Coronary artery (tissue), 2 donors: Measurements from ENCODE around the gene DPH5.
"Not testable (repeated sequence)": the region's sequence is repeated elsewhere in the genome, so short reads cannot be mapped to it uniquely, and the experiment has no call there.

ENCODE experiments used
- DNase-seq: peaks from one replicate; pipeline ENCODE4 v3.0.0-alpha.2; 2017; ENCODE audit warnings: low spot score
- H3K27ac ChIP-seq, 2 donors: fragments of 200-600 bp; sonication (generic); one replicate each; pipeline ENCODE4 v1.5.1; 2016 to 2019
- H3K4me3 ChIP-seq: fragments of 200-600 bp; sonication (generic); 2 replicates; pipeline ENCODE4 v1.5.1; 2016; ENCODE audit warnings: mild to moderate bottlenecking, moderate library complexity
- TF ChIP-seq, protein P1 (sequence below): fragments of 200-600 bp; sonication (generic); IDR thresholded peaks from one replicate; pipeline ENCODE4 v1.5.1; 2019; ENCODE audit warnings: antibody characterized with exemption

The DPH5 gene

DNA sequence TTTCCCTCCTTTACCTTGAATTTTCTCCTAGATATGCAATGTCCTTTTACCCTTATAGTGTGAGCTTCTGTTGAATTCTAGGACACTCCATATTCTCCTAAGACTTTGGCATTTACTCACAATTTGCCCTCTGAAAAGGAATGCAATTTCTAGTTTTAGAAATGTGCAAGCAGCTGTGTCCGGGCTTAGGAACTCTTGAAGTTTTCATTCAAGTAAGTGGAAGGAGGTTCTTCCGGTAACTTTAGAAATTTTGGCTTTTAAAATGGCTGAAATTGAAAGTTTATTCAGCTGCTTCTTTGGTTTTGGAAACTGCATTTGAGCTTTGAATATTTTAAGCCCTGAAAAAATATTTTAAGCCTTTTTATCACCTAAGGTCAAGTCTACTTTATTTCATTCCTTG lies 56.3 kb downstream of the DPH5 start:
- Histone ChIP-seq H3K27ac (no peak overlapping the region), H3K4me3 (no peak overlapping the region)
- DNase-seq, result no peak
- TF ChIP-seq, protein P1, sequence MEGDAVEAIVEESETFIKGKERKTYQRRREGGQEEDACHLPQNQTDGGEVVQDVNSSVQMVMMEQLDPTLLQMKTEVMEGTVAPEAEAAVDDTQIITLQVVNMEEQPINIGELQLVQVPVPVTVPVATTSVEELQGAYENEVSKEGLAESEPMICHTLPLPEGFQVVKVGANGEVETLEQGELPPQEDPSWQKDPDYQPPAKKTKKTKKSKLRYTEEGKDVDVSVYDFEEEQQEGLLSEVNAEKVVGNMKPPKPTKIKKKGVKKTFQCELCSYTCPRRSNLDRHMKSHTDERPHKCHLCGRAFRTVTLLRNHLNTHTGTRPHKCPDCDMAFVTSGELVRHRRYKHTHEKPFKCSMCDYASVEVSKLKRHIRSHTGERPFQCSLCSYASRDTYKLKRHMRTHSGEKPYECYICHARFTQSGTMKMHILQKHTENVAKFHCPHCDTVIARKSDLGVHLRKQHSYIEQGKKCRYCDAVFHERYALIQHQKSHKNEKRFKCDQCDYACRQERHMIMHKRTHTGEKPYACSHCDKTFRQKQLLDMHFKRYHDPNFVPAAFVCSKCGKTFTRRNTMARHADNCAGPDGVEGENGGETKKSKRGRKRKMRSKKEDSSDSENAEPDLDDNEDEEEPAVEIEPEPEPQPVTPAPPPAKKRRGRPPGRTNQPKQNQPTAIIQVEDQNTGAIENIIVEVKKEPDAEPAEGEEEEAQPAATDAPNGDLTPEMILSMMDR, result no peak

DNA sequence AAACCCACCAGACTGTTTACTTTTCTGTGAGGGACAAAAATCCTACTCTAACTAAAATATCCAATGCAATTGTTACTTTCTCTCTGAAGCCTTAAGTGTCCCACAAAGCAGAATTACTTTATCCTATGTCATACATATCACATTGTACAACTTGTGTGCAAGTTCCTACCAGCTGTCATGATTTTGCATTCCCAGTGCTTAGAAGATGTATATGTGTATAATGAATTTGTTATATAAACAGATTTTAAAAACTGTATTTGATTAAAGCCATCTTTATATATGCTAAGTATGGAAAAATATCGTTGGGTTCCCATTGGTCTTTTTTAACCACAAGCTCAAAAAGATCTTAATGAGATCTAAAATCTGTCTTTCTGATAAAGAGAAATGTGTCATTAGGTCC lies 57.0 kb downstream of the DPH5 start:
- no peak overlapping the region for H3K4me3 ChIP-seq
- no peak for DNase-seq
- H3K27ac ChIP-seq, result no peak overlapping the region
- TF ChIP-seq, protein P1, result no peak

GRCh38 chr1:100960098-100960497 lies 65.5 kb downstream of the DPH5 start:
- DNase-seq, result no peak
- no peak overlapping the region for H3K4me3 ChIP-seq
- no peak overlapping the region for H3K27ac ChIP-seq
- TF ChIP-seq, protein P1, result no peak

GRCh38 chr1:100959502-100960060 lies 66.0 kb downstream of the DPH5 start:
- no peak for DNase-seq
- no peak overlapping the region for H3K27ac ChIP-seq
- TF ChIP-seq, protein P1, result no peak
- no peak overlapping the region for H3K4me3 ChIP-seq

- TF ChIP-seq, protein P1, result no peak
- no peak overlapping the region for H3K4me3 ChIP-seq
- no peak overlapping the region for H3K27ac ChIP-seq
- DNase-seq, result no peak
Measured at GRCh38 chr1:100955322-100955721, 70.3 kb downstream of the DPH5 start.

DNA sequence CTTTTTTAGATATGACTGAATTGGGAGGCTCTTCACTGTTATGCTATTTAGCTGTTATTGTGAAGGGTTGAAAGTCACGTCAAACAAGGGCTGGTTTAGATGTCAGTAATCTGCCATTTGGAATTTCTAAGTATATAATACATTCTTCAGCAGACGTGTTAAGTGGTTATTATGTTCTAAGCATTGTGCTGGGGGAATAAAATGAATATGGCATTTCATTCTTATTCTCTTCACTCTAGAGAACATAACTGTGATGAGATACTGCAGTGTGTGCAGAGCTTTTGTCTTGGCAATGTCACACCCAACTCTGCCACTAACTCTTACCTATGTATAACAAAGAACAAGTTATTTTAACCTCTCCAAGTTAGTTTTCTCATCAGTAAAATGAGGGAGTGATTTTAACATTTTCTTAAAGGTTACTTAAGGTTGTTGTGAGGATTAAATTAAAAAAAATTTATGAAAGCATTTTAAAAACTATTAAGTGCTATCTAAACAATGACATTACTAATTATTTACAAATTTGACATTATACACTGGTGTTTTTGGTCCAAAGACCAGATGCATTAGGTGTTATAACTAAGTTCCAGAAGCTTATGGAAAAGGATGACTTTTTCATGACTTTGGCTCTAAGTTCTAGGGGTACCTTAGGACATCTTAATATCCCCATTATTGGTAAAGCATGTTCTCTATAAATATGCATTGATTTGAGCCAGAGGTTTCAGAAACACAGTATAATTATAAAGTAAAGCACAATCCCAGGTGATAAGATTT lies 71.4 kb downstream of the DPH5 start:
- TF ChIP-seq, protein P1, result no peak
- no peak for DNase-seq
- Histone ChIP-seq H3K4me3 (no peak overlapping the region), H3K27ac (no peak overlapping the region)

DNA sequence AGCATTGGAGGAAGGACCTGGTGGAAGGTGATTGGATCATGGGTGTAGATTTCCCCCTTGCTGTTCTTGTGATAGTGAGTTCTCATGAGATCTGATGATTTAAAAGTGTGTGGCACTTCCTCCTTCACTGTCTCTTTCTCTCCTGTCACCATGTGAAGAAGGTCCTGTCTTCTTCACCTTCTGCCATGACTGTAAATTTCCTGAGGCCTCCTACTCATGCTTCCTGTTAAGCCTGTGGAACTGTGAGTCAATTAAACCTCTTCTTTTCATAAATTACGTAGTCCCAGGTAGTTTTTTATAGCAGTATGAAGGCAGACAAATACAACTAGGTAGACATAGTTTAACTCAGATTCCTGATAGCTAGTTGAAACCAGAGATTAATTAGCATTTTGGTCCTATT lies 72.6 kb downstream of the DPH5 start:
- H3K27ac ChIP-seq, H3K4me3 ChIP-seq, DNase-seq: not testable (repeated sequence)
